GM12801 (cell line): ENCODE measurements around the gene LRRC61.

ENCODE experiments used
- TF ChIP-seq, protein P1 (sequence below): IDR thresholded peaks from one replicate; pipeline ENCODE4 v1.5.1; 2011; ENCODE audit warnings: control low read depth; ENCODE audit not compliant: insufficient read length; ENCODE audit errors: extremely low read depth

LRRC61 gene

DNA sequence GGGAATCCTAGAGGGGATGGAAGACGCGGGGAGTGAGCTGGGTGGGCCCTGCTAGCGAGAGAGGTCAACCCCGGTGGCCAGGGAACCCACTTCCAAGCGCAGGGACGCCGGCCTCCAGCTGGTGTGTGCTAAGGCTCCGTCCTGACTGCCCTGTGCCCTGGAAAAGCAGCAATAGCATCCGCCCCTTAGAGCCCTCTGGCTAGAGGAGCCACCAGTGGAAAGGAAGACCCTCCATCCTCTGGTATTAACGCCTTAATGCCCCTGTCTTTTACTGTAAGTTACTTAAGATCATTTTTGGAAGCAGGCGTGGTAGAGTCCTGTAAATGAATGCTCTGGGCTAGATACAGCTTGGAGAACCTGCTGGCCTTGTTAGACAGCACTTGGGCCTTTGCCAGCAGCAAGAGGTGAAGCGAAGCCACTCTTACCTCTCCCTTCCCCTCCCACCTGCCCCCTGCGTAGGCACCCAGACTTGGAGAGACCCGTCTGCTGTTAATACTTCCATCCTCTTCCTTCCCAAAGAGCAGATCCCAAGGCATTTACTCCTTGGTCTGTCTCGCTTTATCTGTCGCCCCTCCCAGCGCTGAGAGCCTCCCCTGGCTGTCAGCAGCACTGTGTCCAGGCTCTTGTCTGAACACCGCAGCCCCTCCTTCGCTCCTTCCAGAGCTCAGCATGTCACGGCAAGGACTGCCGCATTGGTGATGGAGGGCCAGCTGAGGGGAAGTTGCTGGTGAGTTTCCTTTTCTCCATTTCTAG, 50.1 kb downstream of the LRRC61 start:
- TF ChIP-seq, protein P1, sequence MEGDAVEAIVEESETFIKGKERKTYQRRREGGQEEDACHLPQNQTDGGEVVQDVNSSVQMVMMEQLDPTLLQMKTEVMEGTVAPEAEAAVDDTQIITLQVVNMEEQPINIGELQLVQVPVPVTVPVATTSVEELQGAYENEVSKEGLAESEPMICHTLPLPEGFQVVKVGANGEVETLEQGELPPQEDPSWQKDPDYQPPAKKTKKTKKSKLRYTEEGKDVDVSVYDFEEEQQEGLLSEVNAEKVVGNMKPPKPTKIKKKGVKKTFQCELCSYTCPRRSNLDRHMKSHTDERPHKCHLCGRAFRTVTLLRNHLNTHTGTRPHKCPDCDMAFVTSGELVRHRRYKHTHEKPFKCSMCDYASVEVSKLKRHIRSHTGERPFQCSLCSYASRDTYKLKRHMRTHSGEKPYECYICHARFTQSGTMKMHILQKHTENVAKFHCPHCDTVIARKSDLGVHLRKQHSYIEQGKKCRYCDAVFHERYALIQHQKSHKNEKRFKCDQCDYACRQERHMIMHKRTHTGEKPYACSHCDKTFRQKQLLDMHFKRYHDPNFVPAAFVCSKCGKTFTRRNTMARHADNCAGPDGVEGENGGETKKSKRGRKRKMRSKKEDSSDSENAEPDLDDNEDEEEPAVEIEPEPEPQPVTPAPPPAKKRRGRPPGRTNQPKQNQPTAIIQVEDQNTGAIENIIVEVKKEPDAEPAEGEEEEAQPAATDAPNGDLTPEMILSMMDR, result no peak

DNA sequence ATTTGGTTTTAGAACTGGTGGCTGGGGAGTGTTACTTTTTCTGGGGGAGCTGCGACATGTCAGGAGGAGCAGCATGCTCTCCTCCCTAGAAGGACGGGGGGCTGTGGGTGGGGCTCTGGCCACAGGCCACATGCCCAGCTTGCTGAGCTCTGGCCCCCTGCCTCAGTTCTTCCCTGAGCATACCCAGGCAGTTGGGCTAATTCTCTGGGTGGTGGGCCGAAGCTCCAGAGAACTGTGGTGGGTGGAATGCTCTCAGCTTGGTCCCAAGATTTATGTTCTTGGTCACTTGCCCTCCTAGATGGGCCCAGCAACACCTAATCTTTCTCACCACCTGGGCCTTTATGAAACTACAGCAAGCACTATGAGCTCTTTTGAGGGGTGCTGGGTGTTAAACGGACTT, 50.9 kb downstream of the LRRC61 start:
- TF ChIP-seq, protein P1, result no peak

DNA sequence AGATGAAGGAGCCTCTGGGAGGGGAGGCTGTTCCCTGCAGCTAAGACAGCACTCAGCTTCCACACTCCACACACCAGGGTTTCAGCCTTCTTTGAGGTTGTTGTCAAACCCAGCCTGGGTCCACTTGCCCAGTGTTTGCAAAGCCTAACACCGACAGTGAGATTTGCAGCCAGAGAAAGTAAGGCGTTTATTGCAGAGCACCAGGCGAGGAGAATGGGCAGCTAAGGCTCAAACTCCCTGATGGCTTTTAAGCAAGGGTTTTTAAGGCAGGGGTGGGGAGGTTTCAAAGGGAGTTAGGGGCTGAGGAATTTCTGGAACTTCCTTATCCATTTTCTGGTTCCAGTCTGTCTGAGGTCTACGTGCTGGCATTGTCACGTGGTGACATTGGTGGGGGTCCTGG, 51.3 kb downstream of the LRRC61 start:
- TF ChIP-seq, protein P1, result no peak

DNA sequence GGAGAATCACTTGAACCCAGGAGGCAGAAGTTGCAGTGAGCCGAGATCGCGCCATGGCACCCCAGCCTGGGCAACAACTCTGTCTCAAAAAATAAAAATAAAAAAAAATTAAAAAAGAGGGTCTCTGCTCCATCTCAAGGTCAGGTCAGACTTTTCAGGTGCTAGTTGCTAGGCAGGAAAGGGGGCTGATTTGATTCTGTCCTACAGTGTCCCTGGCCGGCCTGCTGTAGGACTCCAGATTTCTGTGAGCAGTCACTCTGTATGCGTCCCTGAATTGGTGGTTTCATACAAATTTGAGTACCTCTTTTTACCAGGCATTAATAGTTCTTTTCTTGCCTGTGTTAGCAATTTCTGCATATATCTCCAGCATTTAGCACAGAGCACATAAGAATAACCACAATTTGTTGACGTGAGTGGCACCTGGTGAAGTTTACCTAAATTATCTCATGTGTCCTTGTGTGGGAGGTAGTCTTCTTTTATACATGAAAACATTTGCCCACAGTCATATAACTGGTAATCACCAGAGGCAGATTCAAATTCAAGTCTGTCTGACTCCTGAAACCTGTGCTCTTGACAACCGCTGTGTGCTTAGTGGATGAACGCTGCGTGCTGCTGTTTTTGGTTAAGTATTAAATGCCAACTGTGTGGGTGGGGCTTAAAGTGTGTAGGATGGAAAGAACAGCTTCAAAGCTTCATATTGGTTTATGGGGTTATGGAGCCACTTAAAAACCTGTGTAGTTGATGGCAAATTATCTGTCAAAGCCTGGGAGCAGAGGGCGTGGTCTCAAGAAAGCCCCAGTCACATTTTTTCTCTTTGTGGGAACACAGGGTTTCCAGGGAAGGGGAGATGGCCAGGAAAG, 52.7 kb downstream of the LRRC61 start:
- TF ChIP-seq, protein P1, result no peak

DNA sequence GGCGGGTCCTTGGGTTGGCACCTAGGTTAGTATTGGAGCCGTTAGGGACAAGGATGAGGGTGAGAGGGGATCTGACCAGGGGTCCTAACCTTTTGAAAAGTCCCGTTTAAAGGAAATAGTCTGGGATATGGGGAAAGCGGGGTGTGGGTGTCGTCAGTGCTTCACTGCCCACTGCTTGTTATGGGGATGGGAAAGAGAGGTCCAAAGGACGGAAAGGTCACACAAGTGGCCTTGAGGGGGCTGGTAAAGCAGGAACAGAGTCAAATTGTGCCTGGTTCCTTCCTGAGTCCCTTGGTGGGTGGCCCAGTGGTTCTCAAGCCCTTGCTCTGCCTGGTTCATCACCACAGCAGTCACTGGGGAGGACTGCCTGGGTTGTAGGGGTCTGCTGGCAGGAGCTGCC, 53.4 kb downstream of the LRRC61 start:
- TF ChIP-seq, protein P1, result no peak

DNA sequence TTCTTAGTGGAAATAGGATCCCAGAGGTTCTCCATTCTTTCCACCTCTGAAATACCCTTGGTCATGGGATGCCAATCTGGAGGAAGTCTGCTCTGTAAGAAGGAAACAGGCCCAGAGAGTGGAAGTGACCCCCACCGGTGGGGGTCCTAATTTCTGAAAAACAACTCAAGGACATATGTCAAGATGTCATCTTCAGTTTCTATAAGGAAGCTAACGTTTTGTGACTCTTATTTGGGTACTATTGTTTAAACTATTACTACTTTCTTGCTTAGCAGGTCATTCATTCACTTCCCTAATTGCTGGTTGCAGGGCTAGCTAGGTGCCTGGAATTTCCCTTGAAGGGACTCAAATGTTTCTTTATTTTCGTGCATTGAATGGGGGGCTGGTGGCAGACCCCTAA, 54.0 kb downstream of the LRRC61 start:
- TF ChIP-seq, protein P1, result no peak

DNA sequence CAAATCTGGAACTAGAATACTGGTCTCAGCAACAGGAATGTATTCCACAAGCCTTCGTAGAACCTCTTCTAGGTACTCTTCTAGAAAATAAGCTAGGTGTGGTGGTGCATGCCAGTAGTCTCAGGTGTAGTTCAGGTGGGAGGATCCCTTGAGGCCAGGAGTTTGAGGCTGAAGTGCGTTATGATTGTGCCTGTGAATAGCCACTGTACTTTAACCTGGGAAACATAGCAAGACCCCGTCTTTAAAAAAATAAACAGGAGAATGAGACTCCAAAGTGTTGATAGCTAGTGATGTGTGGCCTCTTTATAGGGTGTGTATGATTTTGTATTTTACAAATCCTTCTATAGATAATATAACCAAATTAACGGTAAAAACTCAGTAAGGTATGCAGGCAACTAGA, 54.5 kb downstream of the LRRC61 start:
- TF ChIP-seq, protein P1, result no peak
